Activated CD4-positive, alpha-beta T cell treated with anti-CD3 and anti-CD28 coated beads, Interleukin-2, Interleukin-4, amounts not matched to agents 100 ng/mL and 50 ng/mL, durations not matched to agents 16 hours and 8 hours (primary cell): ENCODE measurements around the gene BEAN1.
"Not testable (repeated sequence)": the region's sequence is repeated elsewhere in the genome, so short reads cannot be mapped to it uniquely, and the experiment has no call there.

Experiments
- DNase-seq: peaks from one replicate; pipeline ENCODE4 v3.0.0-alpha.2; 2020; ENCODE audit warnings: low spot score

Gene BEAN1

DNA sequence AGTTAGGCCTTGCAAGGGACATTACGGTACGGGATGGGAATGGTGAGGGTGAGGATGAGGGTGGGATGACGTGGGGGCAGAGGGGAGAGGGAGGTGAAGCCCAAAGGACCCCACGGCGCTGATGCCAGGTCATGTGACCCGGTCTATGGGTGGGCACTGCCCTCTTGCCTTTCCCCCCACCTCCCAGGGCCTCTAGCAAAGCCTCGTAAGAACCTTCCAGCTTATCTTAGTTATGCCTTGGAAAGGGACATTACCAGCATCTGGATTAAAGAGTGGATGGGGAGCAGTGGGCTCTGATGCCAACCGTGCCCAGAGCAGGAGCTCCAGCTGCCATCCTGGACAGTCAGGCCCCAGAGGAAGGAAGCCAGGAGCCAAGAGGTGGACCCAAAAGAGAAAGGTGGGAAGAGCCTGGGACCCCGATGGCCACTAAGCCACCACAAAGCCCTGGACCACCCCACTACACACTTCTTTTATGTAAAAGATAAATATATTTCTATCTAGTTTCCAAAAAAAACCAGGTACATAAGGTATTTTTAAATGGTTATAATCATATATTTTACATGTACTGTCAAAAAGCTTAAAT is 81.9 kb downstream of the BEAN1 start:
- no peak for DNase-seq

DNA sequence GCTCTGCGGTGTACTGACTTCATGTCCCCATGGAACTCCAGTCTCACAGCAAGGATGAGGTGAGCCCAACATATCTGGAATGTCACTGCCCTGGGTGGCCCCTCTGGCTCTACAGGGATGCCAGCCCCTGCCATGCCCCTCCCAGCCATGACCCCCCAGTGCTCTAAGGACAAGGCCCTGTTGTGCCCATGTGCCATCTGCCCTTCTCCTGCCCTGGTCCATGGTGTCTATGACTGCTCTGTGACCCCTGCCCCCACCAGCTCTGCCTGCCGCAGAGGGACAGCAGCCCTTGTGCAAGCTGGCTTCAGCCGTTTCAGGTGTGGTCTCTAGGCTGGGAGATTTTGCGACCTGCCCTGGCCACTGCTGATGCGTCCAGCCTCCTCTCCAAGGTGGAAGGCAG is 82.5 kb downstream of the BEAN1 start:
- DNase-seq: no peak

DNA sequence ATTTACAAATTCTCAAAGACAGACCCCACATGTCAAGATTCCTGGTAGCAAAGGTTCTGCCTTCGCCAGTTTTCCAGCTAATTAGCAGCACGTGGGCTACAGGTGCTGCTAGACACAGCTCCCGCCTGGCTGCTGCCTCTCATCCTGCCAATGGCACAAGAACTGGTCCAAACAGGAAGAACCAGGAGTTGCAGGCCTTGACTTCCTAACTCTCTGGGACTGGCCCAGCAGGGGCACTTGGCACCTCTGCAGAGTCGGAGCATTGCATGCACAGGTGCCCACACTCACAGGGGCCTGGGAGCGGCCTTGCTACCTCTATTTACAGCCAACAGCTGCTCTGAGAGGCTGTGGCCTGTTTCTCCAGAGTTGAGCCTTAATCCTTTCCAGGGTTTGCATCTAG is 83.2 kb downstream of the BEAN1 start:
- no peak for DNase-seq

DNA sequence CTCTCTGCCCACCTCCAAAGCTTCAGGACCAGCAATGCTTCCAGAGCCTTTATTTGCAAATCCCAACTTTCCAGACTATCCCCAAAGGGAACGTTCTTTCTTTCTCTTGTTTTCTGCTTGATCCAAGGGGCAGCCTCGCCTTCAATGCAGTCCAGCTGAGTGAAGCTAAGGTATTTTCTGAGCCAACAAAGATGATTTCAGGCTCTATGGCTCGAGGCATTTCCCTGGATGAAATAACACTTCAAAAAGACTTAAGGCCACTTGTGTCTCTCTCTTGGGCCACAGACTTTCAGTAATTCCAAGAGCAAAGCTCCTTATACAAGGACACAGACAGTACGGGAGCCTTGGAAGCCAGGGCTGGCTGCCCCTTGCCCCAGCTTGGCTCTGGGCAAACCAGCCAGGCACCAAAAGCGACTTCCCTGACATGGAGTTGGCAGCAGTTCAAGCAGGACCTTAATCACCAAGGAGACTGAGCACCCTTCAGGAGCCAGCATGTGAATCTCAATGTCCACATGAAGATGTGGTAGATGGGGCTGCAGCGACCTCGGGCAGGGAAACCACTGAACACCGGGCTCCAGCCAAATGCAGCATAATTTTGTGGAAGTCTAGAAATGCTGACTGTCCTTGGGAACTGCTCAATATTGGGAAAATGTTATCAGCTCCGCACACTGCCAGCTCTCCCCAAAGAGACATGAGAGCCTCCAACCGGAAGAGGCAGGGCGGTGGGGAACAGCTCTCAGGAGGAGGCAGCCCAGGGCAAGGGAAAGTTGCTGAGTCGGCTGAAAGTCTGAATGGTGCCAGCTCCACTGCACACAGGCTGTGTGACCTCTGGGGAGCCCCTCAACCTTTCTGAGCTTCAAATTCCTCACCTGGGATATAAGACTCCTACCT is 83.9 kb downstream of the BEAN1 start:
- no peak for DNase-seq

DNA sequence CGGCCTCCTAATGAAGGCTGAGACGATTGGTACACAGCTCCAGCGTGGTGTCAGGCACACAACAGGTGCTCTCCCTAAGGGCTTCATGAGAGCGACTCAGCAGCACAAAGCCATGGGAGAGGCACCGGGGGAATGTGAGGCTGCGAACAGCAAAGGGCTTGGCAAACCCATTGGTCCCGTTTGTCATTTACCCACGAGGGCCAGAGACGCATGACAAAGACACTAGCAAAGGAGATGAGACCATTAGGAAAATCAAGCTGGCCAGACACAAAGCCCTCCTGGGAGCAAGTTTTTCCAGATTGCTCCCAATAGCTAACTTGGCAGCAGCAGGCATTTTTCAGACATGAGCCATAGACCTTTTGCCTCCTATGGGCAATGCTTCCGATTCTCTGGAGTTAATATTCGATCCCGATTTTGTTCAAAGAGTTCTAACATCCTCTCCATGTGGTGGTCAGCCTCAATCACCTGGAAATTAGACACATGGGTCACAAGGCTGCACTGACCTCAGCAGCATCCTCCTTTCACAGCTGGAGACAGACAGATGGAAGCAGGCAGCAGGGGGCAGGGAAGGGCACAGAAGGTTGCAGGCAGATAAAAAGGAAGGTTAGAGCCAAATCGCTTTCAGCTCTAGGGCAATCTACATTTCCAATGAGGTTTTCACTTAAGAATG is 84.6 kb downstream of the BEAN1 start:
- no peak for DNase-seq

DNA sequence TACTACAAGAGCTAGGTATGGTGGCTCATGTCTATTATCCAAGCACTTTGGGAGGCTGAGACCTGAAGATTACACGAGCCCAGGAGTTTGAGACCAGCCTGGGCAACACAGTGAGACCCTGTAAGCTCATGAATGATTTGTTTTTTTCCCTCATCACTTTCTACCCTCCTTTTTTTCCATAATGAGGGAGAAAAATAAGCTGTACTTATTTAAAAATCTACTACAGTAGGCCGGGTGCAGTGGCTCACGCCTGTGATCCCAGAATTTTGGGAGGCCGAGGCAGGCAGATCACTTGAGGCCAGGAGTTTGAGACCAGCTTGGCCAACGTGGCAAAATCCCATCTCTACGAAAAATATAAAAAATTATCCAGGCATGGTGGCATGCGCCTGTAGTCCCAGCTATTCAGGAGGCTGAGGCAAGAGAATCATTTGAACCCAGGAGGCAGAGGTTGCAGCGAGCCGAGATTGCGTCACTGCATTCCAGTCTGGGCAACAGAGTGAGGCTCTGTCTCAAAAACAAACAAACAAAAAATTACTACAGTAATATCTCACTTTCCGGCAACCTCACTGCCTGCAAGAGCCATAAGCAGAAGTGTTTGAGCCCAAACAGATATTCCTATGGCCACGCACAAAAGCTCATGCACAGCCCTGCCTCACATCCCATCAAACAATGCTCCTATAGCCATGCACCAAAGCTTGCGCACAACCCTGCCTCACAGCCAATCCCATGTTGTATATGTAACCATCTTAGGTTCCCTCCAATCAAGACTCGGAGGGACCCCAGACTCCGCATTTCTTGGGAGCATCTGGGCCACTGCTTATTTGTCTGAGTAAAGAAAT is 85.4 kb downstream of the BEAN1 start:
- no peak for DNase-seq

DNA sequence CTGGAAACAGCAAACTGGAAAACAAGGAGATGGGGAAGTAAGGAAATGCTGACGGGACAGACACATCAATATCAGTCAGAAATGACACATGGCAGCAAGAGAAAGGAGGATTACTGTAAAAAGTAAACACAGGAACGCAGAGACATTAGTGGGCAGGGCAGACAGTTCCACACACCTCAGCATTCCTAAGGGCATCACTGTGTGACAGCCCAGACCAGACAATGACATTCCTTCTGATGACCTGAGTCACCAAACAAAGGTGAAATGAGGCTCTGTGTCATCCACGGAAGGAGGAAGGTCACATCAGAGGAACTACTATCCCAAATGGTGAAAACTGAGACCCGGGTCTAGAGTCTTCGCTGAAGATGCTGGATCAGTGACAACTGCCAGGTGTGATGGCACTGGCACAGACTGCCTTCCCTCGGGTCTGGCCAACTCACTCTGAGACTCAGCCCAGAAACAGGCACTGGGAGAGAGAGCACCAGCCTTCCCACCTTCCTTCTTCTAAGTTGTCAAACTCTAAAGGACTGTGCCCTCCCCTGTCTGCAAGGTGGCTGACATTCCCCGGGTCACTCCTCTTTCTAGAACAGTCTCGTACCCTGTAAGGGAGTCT is 86.1 kb downstream of the BEAN1 start:
- DNase-seq: no peak

DNA sequence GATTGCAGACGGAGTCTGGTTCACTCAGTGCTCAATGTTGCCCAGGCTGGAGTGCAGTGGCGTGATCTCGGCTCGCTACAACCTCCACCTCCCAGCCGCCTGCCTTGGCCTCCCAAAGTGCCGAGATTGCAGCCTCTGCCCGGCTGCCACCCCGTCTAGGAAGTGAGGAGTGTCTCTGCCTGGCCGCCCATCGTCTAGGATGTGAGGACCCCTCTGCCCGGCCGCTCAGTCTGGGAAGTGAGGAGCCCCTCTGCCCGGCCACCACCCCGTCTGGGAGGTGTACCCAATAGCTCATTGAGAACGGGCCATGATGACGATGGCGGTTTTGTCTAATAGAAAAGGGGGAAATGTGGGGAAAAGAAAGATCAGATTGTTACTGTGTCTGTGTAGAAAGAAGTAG is 87.3 kb downstream of the BEAN1 start:
- DNase-seq: not testable (repeated sequence)

DNA sequence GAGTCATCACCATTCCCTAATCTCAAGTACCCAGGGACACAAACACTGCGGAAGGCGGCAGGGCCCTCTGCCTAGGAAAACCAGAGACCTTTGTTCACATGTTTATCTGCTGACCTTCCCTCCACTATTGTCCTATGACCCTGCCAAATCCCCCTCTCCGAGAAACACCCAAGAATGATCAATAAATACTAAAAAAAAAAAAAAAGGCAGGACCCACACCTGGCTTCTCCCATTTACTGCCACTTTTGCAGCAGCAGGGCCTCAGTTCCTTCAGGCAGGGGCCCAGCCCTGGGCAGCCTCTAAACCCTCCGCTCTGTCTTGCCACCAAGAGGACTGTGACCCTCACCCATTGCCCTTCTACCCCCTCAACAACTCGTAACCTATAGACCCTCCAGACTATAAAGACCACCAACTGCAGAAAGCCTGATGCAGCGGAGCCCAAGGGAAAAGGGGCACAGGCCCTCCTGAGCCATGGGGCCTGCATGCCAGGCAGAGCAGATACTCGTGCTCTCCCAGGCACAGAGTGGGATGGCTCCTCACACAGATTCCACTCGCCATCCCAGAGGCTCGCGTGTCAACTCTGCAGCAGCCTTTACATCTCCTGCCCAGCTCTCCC is 88.0 kb downstream of the BEAN1 start:
- not testable (repeated sequence) for DNase-seq

DNA sequence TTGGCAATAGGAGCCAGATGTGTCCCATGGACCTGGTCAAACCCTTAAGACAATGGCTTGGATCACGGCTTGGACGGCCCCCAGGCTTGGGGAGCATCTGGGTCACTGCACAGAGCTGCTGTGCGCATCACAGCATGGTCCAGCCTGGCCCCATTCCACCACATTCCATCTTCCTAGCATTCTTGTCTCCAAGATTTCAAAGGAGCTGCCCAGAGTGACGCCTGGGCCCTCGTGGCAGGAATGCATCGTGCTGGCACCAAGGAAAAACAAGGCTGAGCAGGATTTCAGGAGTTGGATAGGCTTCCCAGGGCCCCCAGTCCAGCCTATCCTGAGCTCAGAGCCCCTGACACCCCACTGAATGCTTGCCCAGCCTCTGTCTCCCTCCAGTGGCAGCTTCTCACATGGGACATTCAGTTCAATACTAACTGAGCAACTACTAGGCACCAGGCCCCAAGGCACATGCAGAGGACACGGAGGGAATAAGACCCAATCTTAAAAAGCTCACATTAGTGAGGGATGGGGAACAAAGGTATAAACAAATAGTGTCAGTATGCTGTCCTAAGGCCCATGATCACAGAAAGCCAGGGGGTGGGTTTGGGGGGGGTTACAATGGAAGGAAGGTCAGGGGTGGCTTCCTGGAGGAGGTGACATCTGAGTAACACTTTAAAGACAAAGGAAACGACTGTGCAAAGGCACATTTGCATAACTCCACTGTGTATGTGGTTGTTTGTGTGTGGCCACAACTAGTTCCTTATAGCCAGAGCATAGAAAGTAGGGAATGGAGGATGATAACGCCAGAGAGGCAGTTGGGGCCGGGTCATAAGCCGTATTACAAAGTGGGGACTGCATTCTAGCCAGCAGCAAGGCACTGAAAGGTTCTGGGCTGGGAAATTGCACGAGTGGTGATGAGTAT is 88.8 kb downstream of the BEAN1 start:
- DNase-seq: peak; percentile 59

DNA sequence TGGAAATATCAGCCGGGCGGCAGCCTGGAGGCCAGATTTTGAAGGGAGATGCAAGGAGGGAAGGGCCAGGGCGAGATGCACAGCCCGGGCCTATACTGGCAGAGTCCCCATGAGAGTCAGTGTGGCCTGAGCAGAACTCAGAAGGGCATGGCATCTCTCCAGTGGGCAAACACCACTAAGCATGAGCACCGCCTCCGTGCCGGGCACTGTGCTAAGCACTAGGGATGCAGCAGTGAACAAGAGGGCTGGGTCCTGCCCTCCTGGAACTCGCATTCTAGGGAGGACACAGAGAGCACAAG is 89.4 kb downstream of the BEAN1 start:
- DNase-seq: no peak

DNA sequence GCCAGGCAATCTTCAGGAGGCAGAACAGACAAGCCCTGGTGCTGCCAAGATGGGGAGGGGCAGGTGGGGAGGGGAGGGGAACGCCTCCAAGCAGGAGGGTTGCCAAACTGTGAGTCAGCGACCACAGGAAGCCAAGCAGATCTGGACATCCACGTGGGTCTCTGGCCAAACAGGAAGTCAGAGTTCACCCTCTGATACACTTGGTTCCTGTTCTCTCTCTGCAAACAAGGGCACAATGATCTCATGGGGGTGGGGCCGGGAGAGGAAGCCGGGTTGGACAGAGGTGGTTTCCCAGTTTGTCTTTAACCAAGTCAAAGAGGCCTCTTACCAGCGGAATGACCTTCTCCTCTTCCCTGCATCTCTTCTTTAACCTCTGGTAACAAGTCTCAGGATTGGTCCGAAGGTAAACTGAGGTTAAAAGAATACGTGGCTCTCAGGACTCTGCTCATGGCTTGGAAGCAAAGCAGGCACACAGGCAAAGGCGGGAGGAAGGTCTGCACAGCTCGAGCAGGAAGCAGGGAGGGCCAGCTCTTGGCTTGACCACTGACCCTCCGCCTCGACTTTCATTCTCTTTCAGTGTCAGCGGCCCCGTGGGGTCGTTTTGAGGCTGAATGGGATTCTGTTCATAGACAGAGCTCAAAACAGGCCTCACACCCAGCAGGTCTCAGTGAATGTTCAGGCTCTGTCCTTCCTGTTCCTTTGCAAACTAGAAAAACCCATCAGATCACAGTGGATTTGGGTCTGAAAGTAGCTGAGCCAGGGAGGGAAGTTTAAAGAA is 89.9 kb downstream of the BEAN1 start:
- peak; percentile 96 for DNase-seq

DNA sequence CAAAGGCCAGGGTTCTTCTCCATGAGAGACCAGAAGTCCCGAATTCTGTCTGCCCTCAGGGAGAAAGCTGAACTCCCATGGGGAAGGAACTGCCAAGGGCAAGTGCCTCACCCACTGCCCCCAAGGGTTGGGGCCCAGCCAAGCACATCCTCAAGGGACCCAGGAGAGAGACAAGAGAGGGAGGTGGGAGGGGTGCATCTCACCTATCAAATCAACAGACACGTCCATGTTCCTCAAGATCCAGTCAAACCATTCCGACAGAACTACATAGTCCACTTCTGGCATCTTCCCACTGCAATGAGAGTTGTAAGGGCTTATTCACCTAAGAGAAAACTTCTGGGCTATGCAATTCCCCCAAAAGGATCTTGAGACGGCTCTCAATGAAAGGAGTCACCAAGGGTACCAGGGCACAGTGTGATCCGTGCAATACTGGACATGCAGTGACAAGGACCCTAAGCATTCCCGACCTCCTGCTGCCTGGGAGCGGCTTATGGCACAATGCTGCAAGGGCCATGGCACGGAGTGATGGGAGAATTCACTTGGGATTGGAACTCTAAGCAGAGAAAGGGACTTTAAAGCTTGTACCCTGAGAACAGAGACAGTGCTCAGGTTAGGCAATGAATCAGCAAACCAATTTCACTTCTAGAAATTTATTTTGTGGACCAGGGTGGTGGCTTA is 90.6 kb downstream of the BEAN1 start:
- DNase-seq: no peak

DNA sequence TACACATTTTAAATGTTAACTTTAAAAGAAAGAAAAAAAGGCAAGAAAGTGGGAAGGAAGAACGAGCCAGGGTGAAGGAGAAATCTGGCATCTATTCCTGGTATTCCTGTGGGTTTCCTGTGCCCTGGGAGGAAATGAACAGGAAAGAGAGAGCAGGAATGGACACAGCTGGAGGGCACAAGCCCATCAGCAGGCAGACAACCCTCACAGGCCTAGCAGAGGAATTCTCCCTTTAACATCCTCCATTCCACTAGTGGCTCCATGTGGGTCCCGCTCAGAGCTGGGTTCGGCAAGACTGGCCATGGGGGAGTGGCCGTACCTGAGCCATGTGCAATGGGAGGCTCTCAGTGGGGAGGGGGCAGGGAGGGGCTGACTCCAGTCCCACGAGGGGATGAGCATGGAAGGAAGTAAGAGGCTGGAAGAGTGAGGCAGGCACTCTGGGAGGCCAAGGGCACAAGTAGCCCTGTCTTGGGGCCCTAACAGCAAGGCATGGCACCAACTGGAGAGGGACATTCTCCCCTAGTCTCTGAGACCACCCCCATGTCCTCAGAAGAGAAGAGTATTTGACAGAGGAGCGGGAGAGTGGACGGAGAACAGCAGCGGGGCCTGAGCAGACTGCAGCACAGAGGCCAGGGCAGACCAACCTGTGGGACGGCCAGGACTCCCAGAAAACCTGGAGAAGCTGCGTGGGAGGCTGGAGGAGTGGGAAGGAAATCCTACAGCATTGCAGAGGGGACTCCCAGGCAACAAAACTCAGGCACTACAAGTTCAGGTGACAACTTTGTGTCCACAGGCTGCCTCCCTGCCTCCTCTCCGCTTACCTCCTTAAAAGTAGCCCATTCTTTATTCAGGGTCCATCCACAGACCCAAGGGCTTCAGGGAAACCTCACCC is 92.6 kb downstream of the BEAN1 start:
- DNase-seq: no peak

DNA sequence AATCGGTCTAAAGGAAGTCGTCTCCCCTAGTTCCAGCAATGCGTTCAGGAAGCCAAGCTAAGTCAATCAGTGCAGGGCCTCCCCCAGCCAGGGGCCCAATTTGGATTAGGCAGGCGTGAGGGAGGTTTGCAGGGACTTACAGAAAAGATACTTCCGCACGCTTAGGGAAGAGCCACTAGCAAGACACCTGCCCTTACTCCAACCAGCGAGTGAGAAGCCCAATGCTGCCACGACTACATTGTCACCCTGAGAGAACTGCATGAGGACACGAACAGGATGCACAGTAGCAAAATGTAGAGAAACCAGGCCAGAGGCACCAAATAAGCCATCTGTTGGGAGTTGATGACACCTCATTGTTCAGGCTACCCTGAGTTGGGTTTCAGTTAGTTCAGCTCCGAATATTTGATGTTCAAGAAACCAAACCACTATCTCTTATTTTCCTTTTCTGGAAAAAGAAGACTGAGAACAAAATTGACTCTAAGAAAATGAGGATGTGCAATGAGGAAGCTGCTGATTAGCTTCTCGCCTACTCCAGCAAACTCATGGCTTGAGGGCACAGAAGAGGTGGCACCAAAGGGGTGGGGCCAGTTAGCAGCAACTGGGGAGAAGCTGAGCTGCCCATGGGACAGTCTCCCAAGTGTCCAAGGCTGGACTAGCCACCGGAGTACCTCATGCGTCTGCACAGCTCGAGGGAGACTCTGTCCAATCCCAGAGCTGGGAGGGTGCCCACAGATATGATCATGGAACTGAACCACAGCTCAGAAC is 93.5 kb downstream of the BEAN1 start:
- no peak for DNase-seq

DNA sequence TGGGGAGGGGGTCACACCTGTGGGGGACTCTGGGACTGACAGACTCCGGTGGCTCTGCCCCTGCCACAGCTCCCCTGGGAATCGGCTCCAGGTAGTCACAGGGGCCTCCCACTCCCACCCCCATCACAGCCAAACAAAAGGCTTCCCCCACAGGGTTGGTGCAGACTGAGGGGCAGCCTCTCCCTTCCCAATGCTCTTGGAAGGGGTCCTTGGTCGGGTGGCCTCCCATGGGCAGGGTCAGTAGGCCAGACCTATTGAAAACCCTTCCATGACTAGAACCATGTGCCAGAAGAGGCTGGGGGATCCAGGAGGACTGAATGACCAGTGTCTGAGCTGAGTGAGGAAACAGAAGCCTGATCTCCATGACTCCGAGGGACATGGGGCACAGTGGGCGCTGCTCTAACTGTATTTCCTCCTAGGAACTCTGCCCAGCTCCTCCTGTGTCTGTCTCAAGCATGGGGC is 94.2 kb downstream of the BEAN1 start:
- no peak for DNase-seq
